GM21619 (cell line): ENCODE results near the gene OR2T11.
"Not testable (repeated sequence)": the region's sequence is repeated elsewhere in the genome, so short reads cannot be mapped to it uniquely, and the experiment has no call there.

Source experiments
- ATAC-seq: cut with Tn5 transposase; IDR thresholded peaks from one replicate; pipeline ENCODE4 v1.9.1; 2021; ENCODE audit not compliant: unreplicated experiment

The OR2T11 gene

GRCh38 chr1:248634991-248635390 lies at the start of gene OR2T11:
TSS of gene OR2T11 (minus strand) at chr1:248635091. CDS start at chr1:248627128, 7,963 bp downstream.
- ATAC-seq = not testable (repeated sequence)

GRCh38 chr1:248681651-248682050 lies 46.8 kb upstream of the OR2T11 start:
- ATAC-seq = no peak

GRCh38 chr1:248670003-248670402 lies 35.1 kb upstream of the OR2T11 start:
- ATAC-seq = no peak

GRCh38 chr1:248663453-248664328 lies 28.8 kb upstream of the OR2T11 start:
- peak; percentile 98 for ATAC-seq

GRCh38 chr1:248656797-248657196 lies 21.9 kb upstream of the OR2T11 start:
- ATAC-seq = peak; percentile 52

- ATAC-seq = peak; percentile 50
These were observed 20.5 kb upstream of the OR2T11 start, which contains the start of gene OR2T27 for GRCh38 chr1:248655354-248655753. TSS of gene OR2T27 (minus strand) at chr1:248655528. CDS start at chr1:248650884, 4,644 bp downstream.

- ATAC-seq = not testable (repeated sequence)
These were observed 14.1 kb upstream of the OR2T11 start for GRCh38 chr1:248648770-248649536.

GRCh38 chr1:248645178-248645577 lies 10.3 kb upstream of the OR2T11 start, which contains the start of gene OR2T35:
TSS of gene OR2T35 (minus strand) at chr1:248645278. CDS start at chr1:248639258, 6,020 bp downstream.
- ATAC-seq = not testable (repeated sequence)

- peak; percentile 52 for ATAC-seq
These were observed 8.2 kb upstream of the OR2T11 start for GRCh38 chr1:248642971-248643651.

- not testable (repeated sequence) for ATAC-seq
These were observed 6.7 kb upstream of the OR2T11 start for GRCh38 chr1:248641583-248641982.

GRCh38 chr1:248640906-248641305 lies 6.0 kb upstream of the OR2T11 start:
- peak; percentile 52 for ATAC-seq

GRCh38 chr1:248639652-248640051 lies 4.8 kb upstream of the OR2T11 start:
- ATAC-seq = peak; percentile 27

- ATAC-seq = not testable (repeated sequence)
These were observed 1.7 kb upstream of the OR2T11 start for GRCh38 chr1:248636612-248637011.

- ATAC-seq = no peak
These were observed 3.4 kb downstream of the OR2T11 start for GRCh38 chr1:248631354-248632008.

- no peak for ATAC-seq
These were observed 4.3 kb downstream of the OR2T11 start for GRCh38 chr1:248630551-248630950.

GRCh38 chr1:248627971-248628844 lies 6.7 kb downstream of the OR2T11 start:
- peak; percentile 95 for ATAC-seq

GRCh38 chr1:248625971-248626370 lies 8.9 kb downstream of the OR2T11 start:
- ATAC-seq = no peak

- no peak for ATAC-seq
These were observed 9.7 kb downstream of the OR2T11 start for GRCh38 chr1:248625166-248625565.

GRCh38 chr1:248622570-248623001 lies 12.3 kb downstream of the OR2T11 start:
- peak; percentile 91 for ATAC-seq
